HepG2 (cell line): ENCODE data around the gene FAM209B. TPM values are rescaled to one million over a fixed set of nuclear protein-coding genes. Genes with fewer than 3 reads are reported as not detected.

Experiments used
- AKNA ChIP-seq: sonication (generic); formaldehyde crosslinking; IDR thresholded peaks from 2 replicates; pipeline ENCODE4 v1.4.0; 2020; ENCODE audit warnings: missing genetic modification reagents, borderline replicate concordance
- CERS6 ChIP-seq: sonication (generic); formaldehyde crosslinking; IDR thresholded peaks from 2 replicates; pipeline ENCODE4 v1.5.0; 2020; ENCODE audit warnings: missing genetic modification reagents
- E2F1 ChIP-seq: sonication (generic); formaldehyde crosslinking; IDR thresholded peaks from 2 replicates; pipeline ENCODE4 v1.5.0; 2020; ENCODE audit warnings: missing genetic modification reagents
- KLF9 ChIP-seq: IDR thresholded peaks from 2 replicates; pipeline ENCODE4 v1.6.1; 2016; ENCODE audit warnings: low read depth
- KMT2A ChIP-seq: sonication (generic); formaldehyde crosslinking; IDR thresholded peaks from 2 replicates; pipeline ENCODE4 v1.4.0; 2020; ENCODE audit warnings: missing genetic modification reagents
- MAF1 ChIP-seq: sonication (generic); formaldehyde crosslinking; IDR thresholded peaks from 2 replicates; pipeline ENCODE4 v1.5.0; 2020; ENCODE audit warnings: missing genetic modification reagents, borderline replicate concordance
- MAX ChIP-seq: IDR thresholded peaks from 2 replicates; pipeline ENCODE4 v1.6.1; 2012; ENCODE audit warnings: inconsistent platforms
- RBM22 ChIP-seq: fragments of 200-400 bp; formaldehyde crosslinking; optimal IDR thresholded peaks from 2 replicates; pipeline ENCODE3; 2017; ENCODE audit warnings: mild to moderate bottlenecking, low read length, moderate library complexity
- RXRA ChIP-seq: sonication (generic); formaldehyde crosslinking; IDR thresholded peaks from 2 replicates; pipeline ENCODE4 v1.5.1; 2020; ENCODE audit warnings: missing genetic modification reagents
- SOX5 ChIP-seq: IDR thresholded peaks from 2 replicates; pipeline ENCODE4 v1.6.1; 2016; ENCODE audit warnings: borderline replicate concordance
- SRF ChIP-seq: IDR thresholded peaks from 2 replicates; pipeline ENCODE4 v1.6.1; 2011; ENCODE audit warnings: mild to moderate bottlenecking, low read depth, low read length, moderate library complexity
- TOPORS ChIP-seq: sonication (generic); formaldehyde crosslinking; IDR thresholded peaks from 2 replicates; pipeline ENCODE4 v1.8.0; 2023; ENCODE audit warnings: mild to moderate bottlenecking, missing genetic modification reagents
- ZBTB14 ChIP-seq: sonication (generic); formaldehyde crosslinking; IDR thresholded peaks from 2 replicates; pipeline ENCODE4 v1.4.0; 2020; ENCODE audit warnings: missing genetic modification reagents
- ZGPAT ChIP-seq: IDR thresholded peaks from 2 replicates; pipeline ENCODE4 v1.6.1; 2016; ENCODE audit warnings: mild to moderate bottlenecking
- ZNF143 ChIP-seq: sonication (generic); formaldehyde crosslinking; IDR thresholded peaks from 2 replicates; pipeline ENCODE4 v1.4.0; 2020; ENCODE audit warnings: missing genetic modification reagents
- ZNF234 ChIP-seq: sonication (generic); formaldehyde crosslinking; conservative IDR thresholded peaks from 2 replicates; pipeline ENCODE4 v1.5.1; 2020; ENCODE audit warnings: mild to moderate bottlenecking, missing genetic modification reagents
- ZNF260 ChIP-seq: sonication (generic); formaldehyde crosslinking; IDR thresholded peaks from 2 replicates; pipeline ENCODE4 v1.4.0; 2020; ENCODE audit warnings: missing genetic modification reagents, low read depth, mild to moderate bottlenecking, borderline replicate concordance
- ZNF263 ChIP-seq: sonication (generic); formaldehyde crosslinking; IDR thresholded peaks from 2 replicates; pipeline ENCODE4 v1.4.0; 2020; ENCODE audit warnings: missing genetic modification reagents
- ZNF382 ChIP-seq: sonication (generic); formaldehyde crosslinking; IDR thresholded peaks from 2 replicates; pipeline ENCODE4 v1.5.0; 2020; ENCODE audit warnings: missing genetic modification reagents, mild to moderate bottlenecking, borderline replicate concordance
- ZNF383 ChIP-seq: sonication (generic); formaldehyde crosslinking; IDR thresholded peaks from 2 replicates; pipeline ENCODE4 v1.4.0; 2020; ENCODE audit warnings: missing genetic modification reagents, mild to moderate bottlenecking, borderline replicate concordance
- ZNF589 ChIP-seq: sonication (generic); formaldehyde crosslinking; conservative IDR thresholded peaks from 2 replicates; pipeline ENCODE4 v1.8.0; 2022; ENCODE audit warnings: mild to moderate bottlenecking, moderate library complexity, missing genetic modification reagents
- ZNF614 ChIP-seq: IDR thresholded peaks from 2 replicates; pipeline ENCODE4 v1.6.1; 2018; ENCODE audit warnings: missing biosample characterization, missing genetic modification reagents, inconsistent platforms, borderline replicate concordance
- ZNF839 ChIP-seq: sonication (generic); formaldehyde crosslinking; IDR thresholded peaks from 2 replicates; pipeline ENCODE4 v1.4.0; 2020; ENCODE audit warnings: missing genetic modification reagents, mild to moderate bottlenecking, borderline replicate concordance
- polyA plus RNA-seq, 8 experiments: library from polyadenylated mRNA; depleted of rRNA in 3 of 8; stranded (reverse) in 7 of 8; unstranded in 1 of 8; fragments of >200 nt; fragmentation: Illumina TruSeq in 4 of 8; extraction: Trizol in 4 of 8; gene quantifications; 2 replicates each; pipeline versions ENCODE4 v1.2.1 to v1.2.3, GENCODE V29; 2011 to 2016; ENCODE audit warnings: low read depth in 4 of 8, missing spikeins in 1 of 8, mixed read lengths in 1 of 8; ENCODE audit not compliant: insufficient read depth in 1 of 8
- total RNA-seq, 5 experiments: library from RNA; depleted of rRNA; stranded (reverse); fragments of >200 nt; fragmentation: Illumina TruSeq; extraction: Trizol; gene quantifications; 2 replicates each; pipeline ENCODE4 v1.2.3, GENCODE V29; 2016; ENCODE audit warnings: low read depth in 1 of 5

FAM209B gene
- total and polyA plus RNA-seq, 2 of the 13 experiments (the other 11 are each of a cell fraction or from before 2014, with no cell fraction given), result 0.24 to 0.42 TPM

- TF ChIP-seq ZNF839 (CRISPR knock-in tag) (no peak), ZNF260 (CRISPR knock-in tag) (no peak), ZNF263 (CRISPR knock-in tag) (no peak), MAF1 (CRISPR knock-in tag) (no peak), MAX (no peak), SRF (no peak), KMT2A (CRISPR knock-in tag) (no peak), KLF9 (CRISPR knock-in tag) (no peak), TOPORS (CRISPR knock-in tag) (no peak), SOX5 (CRISPR knock-in tag) (peak; percentile 50; the same call in 1 of the 2 replicates), ZNF382 (CRISPR knock-in tag) (no peak), ZNF143 (no peak), RBM22 (no peak), ZNF589 (CRISPR knock-in tag) (no peak), ZGPAT (CRISPR knock-in tag) (no peak), ZNF234 (CRISPR knock-in tag) (no peak), AKNA (CRISPR knock-in tag) (no peak), ZBTB14 (no peak), CERS6 (CRISPR knock-in tag) (no peak), E2F1 (no peak), RXRA (CRISPR knock-in tag) (no peak), ZNF614 (CRISPR knock-in tag) (no peak), ZNF383 (CRISPR knock-in tag) (no peak)
Observed at GRCh38 chr20:56554869-56555268, 21.8 kb downstream of the FAM209B start (continued).
